HG02870 (cell line): Measurements from ENCODE around the gene ATP2B3.
A peak's percentile ranks its signal among the peaks of the same experiment; 100 is the strongest.

ENCODE experiments used
- ATAC-seq: cut with Tn5 transposase; IDR thresholded peaks from one replicate; pipeline ENCODE4 v1.9.1; 2021; ENCODE audit warnings: mild to moderate bottlenecking, moderate library complexity; ENCODE audit not compliant: unreplicated experiment

Gene ATP2B3

DNA sequence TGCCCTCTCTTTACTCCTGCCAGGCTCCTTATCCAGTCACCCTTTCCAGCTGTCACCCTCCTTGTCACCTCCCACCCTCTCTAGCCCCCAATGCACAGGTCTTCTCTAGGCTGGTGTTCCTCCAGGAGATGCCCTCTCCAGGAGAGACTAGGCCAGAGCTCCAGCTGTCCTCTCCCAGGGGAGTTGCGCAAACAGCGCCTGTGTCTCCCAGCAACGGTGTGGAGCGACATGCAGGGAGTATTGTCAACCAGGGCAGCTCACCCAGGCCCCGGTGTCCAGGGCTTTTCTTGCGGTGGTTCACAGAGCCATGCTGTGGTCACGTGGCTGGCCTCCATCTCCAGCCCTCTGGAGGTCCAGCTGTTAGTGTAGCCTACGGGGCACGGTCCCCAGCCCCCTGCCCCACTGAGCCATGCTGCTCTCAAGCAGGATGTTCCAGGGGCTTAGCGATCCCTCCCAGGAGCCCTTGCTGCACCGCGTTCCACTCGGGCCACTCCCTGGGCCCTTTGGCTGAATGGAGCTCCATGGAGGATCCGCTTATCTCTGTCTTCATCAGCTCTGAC, 46.7 kb downstream of the ATP2B3 start:
- ATAC-seq = no peak

DNA sequence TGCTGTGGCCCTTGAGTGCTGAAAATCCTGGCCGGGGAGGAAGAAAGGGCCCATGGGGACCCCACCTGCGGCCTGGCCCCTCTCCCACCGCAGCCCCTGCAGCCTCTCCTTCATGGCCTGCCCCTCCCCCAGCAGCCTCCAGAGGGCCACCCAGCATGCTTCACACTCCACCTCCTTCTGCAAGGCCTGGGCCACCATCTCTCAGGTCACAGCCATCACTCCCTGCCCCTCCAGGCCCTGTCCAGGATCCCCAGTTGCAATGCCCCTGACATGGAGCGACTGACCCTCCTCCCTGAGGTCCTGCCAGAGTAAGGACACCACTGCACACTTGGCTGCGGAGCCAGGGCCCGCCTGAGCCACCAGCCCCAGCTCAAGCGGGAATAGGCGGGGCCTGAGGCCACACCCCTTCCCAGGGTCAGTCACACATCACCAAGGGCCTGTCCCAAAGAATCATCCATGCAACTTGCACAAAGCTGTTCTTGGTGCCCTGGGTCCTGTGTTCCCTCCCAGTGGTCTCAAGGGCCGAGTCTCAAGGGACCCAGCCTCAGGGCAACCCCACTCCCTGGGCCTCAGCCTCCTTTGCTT, 48.6 kb downstream of the ATP2B3 start:
- ATAC-seq = no peak

DNA sequence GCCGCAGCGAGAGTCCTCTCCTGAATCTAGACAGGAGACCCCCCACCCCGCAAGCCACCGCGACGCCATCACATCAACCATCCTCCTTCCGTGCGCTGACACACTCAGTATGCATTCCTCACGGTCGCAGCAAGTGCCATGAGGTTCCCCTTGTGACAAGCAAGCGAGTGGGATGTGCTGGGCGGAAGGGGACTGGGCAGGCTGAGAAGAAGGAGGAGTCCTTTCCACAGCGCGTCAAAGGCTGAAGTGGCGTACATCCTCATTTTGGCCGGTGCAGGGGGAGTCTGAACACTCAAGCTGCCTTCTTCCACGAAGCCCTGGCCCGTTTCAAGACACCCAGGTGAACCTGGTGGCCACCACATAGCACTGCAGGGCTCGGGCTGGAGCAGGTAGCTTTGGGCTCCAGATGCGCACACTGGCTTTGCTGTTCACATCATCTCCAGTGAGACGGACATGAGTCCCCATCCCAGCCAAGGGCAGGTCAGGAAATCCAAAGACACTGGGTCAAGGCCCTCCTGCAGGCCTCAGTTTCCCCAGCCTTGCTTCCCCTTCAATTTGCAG, 51.1 kb downstream of the ATP2B3 start:
- ATAC-seq = no peak

DNA sequence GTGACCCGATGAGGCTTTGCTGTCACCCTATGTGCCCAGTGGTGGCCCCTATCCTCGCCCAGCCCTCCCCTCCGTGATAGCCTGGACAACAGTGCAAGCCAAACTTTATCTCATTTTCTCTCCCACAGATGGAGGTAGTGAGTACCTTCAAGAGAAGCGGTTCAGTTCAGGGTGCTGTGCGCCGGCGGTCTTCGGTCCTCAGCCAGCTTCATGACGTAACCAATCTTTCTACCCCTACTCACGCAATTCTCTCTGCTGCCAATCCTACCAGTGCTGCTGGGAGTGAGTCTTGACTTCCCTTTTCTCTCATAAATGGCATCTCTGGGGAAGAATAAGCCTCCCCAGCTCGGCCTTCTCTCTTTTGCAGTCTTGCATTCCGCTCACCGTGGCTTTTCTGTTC, 52.0 kb downstream of the ATP2B3 start:
- ATAC-seq = no peak

DNA sequence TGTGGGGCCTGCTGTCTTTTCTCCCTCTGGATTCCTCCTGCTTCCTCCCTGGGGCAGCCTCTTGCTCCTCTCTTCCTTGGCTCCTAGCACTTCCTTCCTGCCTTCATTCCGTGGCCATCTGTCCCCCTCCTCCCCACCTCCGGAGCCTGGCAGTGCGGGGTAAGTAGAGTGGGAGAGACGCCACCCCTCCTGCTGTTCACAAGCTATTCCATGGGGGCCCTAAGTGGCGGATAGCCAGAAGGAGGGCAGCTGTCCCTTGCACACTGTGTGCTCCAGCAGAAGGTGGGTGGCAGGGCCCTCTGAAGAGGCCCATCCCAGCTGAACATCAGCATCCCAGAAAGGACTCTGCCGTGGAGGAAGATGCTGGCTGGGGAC, 54.1 kb downstream of the ATP2B3 start:
- ATAC-seq = no peak

DNA sequence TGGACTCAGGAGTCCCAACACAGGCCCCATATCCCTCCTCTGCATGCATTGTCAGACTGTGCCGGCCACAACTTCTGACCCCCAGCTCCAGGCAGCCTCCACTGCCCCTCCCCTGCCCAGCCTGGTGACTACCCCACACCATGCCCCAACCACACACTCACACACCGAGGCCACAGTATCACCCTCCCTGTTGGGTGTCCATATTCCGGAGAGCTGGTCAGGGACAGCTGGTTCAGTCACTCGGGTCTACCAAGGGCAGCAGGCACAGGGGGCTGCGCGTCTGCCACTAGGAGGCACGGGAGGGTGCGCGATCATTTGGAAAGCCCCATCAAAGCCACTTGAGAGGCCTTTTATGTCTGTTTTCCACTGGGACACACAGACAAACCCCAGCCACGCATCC, 55.2 kb downstream of the ATP2B3 start:
- no peak for ATAC-seq

DNA sequence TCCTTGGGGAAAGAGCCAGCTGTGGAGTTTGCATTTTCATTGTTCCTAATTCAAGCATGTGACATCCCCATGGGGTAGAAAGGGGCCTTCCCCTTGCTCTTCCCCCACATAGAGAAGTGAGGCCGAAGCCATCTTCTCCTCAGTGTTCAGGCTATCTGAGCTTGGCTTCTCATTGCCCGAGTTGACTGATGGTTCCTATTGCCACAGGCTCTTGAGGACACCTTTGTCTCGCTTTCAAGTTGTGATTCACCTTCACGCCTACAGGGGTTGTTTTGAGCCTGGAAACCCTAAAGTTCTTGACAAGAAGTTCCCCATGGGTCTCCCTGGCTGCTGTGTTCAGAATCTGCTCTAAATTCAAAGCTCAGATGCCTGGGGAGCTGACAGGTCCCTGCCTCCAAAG, 56.5 kb downstream of the ATP2B3 start:
- no peak for ATAC-seq

DNA sequence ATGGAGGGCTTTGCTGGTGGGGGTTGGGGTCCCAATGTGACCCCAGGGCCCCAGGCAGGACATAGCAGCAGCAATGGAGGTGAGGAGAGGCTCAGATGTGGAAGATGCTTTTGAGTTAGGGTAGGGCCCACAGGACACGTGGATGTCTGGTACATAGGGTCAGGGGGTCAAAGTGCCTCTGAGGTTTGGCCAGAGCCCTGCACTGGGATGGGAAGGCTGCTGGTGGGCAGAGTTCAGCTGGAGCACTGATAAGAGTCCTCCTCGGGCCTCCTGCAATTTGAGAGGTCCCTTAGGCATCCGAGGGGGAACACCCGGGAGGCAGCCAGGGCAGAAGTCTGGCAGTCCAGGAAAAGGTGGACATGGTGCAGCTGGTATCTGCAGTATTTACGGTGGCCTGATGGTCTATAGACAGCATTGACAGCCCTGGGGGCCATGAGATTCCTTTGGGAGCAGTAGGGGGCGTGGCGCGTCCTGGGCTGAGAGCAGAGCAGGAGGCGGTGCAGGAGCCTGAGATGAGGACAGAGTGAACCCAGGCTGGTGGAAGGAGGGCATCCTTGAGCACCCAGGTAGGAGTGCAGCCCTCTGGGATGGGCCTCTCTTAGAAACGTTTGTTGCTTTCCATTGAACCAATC, 58.9 kb downstream of the ATP2B3 start:
- ATAC-seq = no peak

DNA sequence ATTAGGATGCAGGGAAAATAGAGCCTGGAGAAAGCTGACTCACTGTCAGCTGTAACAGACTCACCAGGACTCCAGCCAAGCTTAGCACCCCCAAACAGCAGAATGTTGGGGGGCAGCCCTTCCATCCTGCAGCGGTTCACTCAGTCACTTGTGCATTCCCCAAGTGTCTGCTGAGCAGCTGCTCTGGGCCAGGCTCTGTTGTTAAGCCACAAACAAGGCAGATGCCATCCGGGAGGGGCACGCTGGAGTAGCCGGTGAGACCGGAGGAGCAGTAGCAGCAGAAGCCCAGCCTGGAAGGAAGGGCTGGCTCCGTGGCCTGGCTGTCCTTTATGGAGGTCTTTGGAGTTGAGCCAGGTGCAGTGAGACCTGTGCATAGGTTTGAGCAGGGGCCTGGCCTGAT, 59.5 kb downstream of the ATP2B3 start:
- ATAC-seq = no peak

DNA sequence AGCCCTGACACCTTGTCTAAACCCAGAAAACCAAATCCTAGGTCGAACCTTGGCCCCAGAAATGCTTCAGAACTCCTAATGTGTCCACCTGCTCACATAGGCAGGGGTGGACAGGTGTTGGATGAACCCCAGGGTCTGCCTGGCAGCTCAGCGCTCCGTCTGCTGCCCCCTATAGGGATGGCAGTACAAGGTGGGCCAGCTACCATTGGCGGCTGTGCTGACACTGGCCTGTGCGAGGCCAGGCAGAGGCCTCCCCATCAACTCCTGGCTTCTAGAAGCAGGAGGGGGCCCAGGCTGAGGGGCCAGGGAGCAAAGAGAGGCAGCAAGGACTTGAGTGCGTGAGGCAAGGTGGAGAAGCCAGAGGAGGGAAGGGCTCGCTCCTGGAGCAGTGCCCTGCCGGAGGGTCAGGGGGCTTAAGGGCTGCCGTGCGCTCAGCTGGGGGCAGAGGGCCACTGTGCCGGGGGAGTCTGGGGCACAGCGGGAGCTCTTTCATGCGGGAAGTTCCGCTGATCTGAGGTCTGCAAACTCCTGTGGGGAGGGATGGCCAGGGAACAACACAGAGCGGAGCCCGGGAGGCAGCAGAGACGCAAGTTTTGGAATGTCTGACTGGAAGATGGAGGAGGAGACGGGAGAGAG, 60.9 kb downstream of the ATP2B3 start:
- no peak for ATAC-seq

DNA sequence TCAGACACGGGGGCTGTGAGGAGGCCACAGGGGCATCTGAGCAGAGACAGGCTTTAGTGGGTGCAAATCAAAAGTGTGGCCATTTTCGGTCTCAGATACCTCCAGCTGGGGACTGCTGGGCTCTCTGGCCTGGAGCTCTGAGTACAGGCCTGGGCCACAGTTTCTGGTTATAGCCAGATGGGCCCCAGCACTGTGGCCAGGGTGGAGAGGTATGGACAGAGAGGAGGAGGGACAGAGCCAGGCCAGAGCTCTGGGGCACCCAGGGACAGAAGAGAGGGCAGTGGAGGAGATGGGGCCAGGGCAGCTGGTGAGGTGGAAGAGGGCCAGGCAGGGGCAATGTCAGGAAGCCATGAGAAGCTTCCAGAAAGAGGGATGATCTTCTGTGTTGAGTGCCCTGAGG, 61.4 kb downstream of the ATP2B3 start:
- ATAC-seq = no peak

DNA sequence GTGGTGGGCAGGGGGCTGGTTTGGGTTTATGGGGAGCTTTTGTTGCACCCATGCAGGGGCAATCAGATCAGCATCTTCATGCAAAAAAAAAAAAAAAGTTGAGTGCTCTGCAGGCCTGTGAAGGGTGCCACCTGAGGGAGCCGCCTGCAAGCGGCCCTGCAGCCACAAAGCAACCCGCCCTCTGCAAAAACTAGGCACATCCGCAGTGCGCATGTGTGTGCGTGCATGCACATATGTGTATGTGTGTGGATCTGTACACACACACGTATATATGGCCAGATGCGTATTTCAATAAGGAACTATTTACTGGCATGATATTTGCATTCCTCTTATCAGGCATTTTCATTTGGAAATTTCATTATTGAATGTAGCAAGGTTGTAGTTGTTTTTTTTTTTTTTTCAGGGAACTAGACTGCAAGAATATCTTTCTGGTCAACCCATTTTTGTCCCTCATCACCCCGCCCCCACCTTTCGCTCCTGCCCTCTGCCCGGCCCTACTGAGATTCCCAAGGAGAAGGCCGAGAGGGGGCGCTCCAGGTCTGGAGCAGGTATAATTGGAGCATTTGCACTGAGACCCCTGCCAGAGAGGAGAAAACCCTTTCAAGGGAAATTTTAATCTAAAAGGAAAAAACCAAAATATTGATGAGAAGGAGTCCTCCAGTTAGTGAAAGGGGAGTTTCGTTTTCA, 63.4 kb downstream of the ATP2B3 start:
- ATAC-seq = no peak

DNA sequence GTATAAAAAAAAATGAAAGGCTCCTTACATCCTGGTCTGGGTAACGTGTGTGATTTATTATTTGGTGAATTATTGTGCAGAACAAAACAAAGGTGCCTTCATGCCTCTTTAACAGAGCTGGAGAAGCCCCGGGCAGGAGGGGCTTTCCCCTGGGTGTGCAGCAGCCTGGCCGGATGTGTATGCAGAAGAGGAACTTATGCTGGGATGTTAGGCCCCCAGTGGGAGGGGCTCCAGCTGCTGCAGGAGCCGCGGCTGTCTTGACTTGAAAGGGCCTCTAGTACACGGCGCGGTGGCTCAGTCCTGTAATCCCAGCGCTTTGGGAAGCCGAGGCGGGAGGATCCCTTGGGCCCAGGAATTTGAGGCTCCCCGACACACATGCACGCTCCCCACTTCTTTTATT, 65.5 kb downstream of the ATP2B3 start:
- peak; percentile 94 for ATAC-seq

DNA sequence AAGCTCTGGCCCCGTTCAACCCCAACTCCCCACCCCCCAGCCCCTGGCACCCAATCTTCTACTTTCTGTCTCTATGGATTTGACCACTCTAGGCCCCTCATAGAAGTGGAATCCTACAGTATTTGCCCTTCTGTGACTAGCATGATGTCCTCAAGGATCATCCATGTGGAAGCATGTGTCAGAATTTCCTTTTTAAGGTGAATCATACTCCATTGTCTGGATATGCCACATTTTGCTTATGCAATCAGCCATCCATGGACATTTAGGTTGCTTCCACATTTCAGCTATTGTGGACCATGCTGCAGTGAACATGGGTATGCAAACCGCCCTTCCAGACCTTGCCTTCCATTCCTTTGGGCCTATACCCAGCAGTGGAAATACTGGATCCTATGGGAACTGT, 66.0 kb downstream of the ATP2B3 start:
- no peak for ATAC-seq

DNA sequence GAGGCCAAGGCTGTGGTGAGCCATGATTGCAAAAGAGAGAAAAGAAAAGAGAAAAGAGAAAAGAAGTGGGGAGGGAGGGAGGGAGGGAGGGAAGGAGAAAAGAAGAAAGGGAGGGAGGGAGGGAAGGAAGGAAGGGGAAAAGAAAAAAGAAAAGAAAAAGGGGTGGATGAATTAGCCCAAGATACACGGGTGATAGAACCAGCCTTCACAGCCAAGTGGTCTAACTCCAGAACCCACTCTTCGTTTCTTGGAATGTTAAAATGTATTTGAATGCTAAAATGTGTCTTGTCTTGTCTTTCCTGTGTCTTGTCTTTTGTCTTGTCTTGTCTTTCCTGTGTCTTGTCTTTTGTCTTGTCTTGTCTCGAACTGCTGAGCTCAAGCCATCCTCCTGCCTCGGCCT, 68.4 kb downstream of the ATP2B3 start:
- ATAC-seq = no peak

DNA sequence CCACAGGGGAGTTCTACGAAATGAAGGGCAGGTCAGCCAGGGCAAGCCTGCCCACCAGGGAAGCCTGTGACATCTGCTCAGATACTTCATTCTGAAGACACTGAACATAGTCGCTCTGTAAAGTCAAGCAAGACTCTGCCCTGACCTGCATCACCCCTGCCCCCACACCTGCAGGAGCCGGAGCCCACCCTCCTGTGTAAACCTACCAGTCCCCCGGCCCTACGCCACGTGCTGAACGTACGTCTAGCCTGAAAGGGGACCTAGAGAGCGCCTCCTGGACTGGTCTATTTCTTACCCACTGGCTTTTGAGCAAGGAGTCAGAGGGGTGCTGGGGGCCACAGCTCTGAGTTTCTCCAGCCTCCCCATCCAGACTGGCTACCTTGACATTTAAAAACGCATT, 69.9 kb downstream of the ATP2B3 start:
- ATAC-seq = no peak

DNA sequence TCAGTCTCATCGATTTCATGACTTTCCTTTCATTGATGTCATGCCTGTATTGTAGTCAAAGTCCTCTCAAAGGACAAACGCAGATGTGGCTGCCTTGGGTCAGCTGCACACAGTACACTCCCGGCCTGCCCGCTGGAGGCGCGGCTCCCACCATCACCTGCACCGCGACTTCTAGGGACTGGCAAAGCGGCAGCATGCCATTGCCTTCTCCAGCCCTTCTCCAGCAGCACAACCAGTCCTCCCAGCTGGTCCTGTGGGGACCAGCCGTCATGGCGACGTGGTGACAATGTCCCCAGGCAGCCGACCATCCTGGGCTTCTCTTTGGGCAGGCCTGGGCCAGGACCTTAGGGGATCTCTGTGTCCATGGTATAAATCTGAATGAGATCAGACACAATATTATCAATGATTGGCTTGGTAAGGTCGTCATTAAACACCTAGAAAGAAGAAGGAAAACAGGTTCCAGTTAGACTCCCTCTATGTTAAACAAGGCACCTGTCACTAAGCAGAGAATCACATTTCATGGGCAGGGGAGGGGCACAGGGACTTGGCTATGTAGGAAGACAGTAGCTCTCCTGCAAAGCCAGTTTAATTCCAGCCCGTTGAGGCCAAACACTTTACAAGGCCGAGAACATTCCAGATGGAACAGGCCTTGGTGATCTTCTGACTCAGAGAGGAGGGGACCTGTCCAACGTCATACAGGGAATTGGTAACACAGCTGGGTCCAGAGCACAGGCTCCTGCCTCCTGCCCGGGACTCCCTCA, 70.8 kb downstream of the ATP2B3 start:
- no peak for ATAC-seq

DNA sequence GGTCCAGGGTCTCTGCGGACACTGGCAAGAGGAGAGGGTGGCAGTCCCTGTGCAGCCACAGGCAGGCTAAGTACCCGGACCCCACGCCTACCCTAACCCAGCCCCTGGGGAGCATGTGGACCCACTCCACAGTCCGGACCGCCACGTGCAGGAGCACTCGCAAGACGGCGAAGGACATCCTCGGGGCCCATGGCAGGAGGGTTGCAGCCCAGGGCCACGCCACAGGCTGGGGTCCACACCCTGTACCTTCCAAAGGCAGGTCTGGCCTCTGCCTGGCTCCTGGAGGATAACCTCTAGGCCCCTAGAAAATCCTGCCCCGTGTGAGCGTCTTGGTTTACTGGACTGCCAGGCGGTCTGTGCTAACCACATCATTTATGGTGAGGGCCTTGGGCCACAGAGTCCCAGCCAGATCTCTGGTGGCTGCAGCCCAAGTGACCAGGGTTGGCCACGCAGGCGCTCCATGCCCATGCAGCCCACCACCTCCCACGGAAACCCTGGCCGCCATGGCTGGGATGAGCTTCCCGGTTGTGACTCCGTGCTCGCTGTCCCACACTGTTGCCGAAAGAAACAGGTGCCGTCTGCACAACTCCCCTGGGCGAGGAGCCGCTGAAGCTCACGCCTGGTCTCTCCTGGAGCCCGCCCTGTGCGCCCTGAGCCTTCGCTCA, 71.5 kb downstream of the ATP2B3 start:
- no peak for ATAC-seq

DNA sequence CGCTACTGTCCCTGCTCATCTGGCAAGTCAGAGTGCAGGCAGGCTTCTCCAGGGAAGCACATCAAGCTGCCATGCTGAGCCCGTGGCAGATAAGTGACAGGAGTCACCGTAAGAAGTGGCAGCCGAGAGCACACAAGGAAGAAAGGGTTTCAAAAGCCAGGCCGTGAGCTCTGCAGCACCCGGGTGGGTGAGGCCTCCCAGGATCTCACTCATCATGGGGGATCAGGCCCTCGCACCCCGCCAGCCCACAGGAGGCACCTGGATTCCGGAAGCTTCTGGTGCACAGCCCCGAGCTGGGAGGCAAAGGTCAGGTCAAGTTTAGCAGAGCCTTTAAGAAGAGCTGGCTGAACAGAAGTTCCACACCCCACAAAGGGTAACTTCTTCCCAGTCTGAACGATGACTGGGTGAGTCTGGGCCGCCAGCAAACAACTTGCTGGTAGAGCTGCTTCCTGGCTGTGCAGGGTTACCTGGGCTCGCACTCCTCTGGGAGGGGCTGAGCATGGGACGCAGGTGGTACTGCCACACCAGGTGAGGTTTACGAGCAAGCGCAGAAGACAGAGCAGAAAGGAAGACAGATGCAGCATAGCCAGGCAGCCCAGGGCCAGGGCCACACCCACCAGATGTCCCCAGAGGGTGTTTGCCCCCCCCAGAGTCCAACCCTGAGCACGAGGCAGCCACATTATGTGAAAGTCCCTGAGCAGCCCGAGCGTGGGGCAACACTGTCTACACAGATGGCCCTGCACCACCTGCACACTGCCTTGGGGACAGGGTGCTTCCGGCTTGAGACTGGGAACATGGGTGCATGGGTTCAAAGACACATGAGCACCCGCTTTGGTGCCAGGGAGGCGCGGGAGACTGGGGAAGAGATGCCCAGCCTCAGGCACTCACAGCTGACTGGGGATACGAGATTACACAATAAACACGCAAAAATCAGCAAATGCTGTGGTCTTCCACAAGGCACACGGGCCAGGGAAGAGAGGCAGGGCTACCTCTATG, 73.8 kb downstream of the ATP2B3 start:
- ATAC-seq = no peak
